ENCODE data around the gene GHITM.
"Not testable (repeated sequence)": the region's sequence is repeated elsewhere in the genome, so short reads cannot be mapped to it uniquely, and the experiment has no call there.

The GHITM gene

GRCh38 chr10:84139126-84140035 is at the start of gene GHITM:
Gene GHITM (plus strand): TSS chr10:84139509. CDS start chr10:84141501, 1,992 bp downstream.
- H3K9me3 ChIP-seq (ENCODE audit: control insufficient read depth, low read depth, low read length), result no peaks in the 10 kb centered on the region
- H3K4me3 ChIP-seq (ENCODE audit: low read length), result peak within 1 kb of the TSS; percentile 84
- H3K27ac ChIP-seq (ENCODE audit: low read length), result peak within 1 kb of the TSS; percentile 59
- peak within 1 kb of the TSS; percentile 85 for H3K9ac ChIP-seq (ENCODE audit: low read length)
- no peaks in the 10 kb centered on the region for H3K27me3 ChIP-seq (ENCODE audit: control insufficient read depth, insufficient read depth, low read length)
- peaks cover 21% of the 10 kb centered on the region for H3K36me3 ChIP-seq (ENCODE audit: control insufficient read depth, low read depth, low read length)
- H3K4me1 ChIP-seq (ENCODE audit: control insufficient read depth, low read depth, low read length), result peaks cover 9% of the 10 kb centered on the region

DNA sequence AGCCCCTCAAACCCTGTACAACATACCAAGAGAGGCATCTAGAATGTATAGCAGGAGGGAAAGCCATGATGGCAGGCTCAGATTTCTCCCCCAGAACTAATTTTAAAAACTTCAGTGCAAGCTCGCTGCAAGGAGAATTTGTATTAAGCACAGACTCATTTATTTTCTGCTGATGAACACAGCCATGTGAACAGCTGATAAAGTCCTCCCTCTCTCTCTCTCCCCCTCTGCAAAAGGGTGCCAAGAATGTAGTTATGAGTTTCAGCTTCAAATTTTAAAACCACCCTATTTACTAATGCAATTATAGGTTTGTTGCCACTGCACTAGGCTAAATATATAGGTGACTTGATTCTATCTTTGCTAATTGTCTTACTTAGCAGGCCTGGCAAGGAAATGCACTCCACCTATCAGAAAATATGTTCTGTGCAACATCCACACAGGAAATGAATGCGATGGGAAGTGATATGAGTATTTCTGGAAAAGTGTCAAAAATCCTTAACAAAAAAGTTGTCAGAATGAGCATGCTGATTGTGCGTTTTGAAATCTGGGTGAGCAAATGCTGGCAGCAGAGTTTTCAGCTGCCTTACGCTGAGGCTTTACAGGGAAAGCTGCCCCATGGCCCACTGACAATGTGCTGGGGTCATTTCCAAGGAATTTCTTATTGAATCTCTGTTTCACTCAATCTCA is 43.4 kb upstream of the GHITM start:
- H3K4me3 ChIP-seq (ENCODE audit: low read length), result no peak overlapping the region
- no peaks in the 10 kb centered on the region for H3K9me3 ChIP-seq (ENCODE audit: control insufficient read depth, low read depth, low read length)
- no peaks in the 10 kb centered on the region for H3K36me3 ChIP-seq (ENCODE audit: control insufficient read depth, low read depth, low read length)
- no peak overlapping the region for H3K9ac ChIP-seq (ENCODE audit: low read length)
- H3K27me3 ChIP-seq (ENCODE audit: control insufficient read depth, insufficient read depth, low read length), result no peaks in the 10 kb centered on the region
- no peaks in the 10 kb centered on the region for H3K4me1 ChIP-seq (ENCODE audit: control insufficient read depth, low read depth, low read length)
- no peak overlapping the region for H3K27ac ChIP-seq (ENCODE audit: low read length)

- Histone ChIP-seq H3K9me3 (ENCODE audit: control insufficient read depth, low read depth, low read length) (no peaks in the 10 kb centered on the region), H3K4me1 (ENCODE audit: control insufficient read depth, low read depth, low read length) (no peaks in the 10 kb centered on the region), H3K27ac (ENCODE audit: low read length) (no peak overlapping the region), H3K4me3 (ENCODE audit: low read length) (no peak overlapping the region), H3K27me3 (ENCODE audit: control insufficient read depth, insufficient read depth, low read length) (no peaks in the 10 kb centered on the region), H3K9ac (ENCODE audit: low read length) (no peak overlapping the region), H3K36me3 (ENCODE audit: control insufficient read depth, low read depth, low read length) (no peaks in the 10 kb centered on the region)
These were observed 41.4 kb upstream of the GHITM start for GRCh38 chr10:84097787-84098353.

GRCh38 chr10:84098667-84099066 is 40.6 kb upstream of the GHITM start:
- no peak overlapping the region for H3K4me3 ChIP-seq (ENCODE audit: low read length)
- no peak overlapping the region for H3K27ac ChIP-seq (ENCODE audit: low read length)
- no peaks in the 10 kb centered on the region for H3K4me1 ChIP-seq (ENCODE audit: control insufficient read depth, low read depth, low read length)
- no peaks in the 10 kb centered on the region for H3K36me3 ChIP-seq (ENCODE audit: control insufficient read depth, low read depth, low read length)
- no peak overlapping the region for H3K9ac ChIP-seq (ENCODE audit: low read length)
- H3K27me3 ChIP-seq (ENCODE audit: control insufficient read depth, insufficient read depth, low read length), result no peaks in the 10 kb centered on the region
- H3K9me3 ChIP-seq (ENCODE audit: control insufficient read depth, low read depth, low read length), result no peaks in the 10 kb centered on the region

GRCh38 chr10:84101042-84101441 is 38.3 kb upstream of the GHITM start:
- H3K27ac ChIP-seq (ENCODE audit: low read length), result no peak overlapping the region
- no peaks in the 10 kb centered on the region for H3K36me3 ChIP-seq (ENCODE audit: control insufficient read depth, low read depth, low read length)
- H3K4me1 ChIP-seq (ENCODE audit: control insufficient read depth, low read depth, low read length), result no peaks in the 10 kb centered on the region
- H3K4me3 ChIP-seq (ENCODE audit: low read length), result no peak overlapping the region
- no peaks in the 10 kb centered on the region for H3K9me3 ChIP-seq (ENCODE audit: control insufficient read depth, low read depth, low read length)
- H3K27me3 ChIP-seq (ENCODE audit: control insufficient read depth, insufficient read depth, low read length), result no peaks in the 10 kb centered on the region
- H3K9ac ChIP-seq (ENCODE audit: low read length), result no peak overlapping the region

- no peak overlapping the region for H3K4me3 ChIP-seq (ENCODE audit: low read length)
- no peaks in the 10 kb centered on the region for H3K36me3 ChIP-seq (ENCODE audit: control insufficient read depth, low read depth, low read length)
- H3K27ac ChIP-seq (ENCODE audit: low read length), result no peak overlapping the region
- H3K27me3 ChIP-seq (ENCODE audit: control insufficient read depth, insufficient read depth, low read length), result no peaks in the 10 kb centered on the region
- no peak overlapping the region for H3K9ac ChIP-seq (ENCODE audit: low read length)
- no peaks in the 10 kb centered on the region for H3K9me3 ChIP-seq (ENCODE audit: control insufficient read depth, low read depth, low read length)
- H3K4me1 ChIP-seq (ENCODE audit: control insufficient read depth, low read depth, low read length), result no peaks in the 10 kb centered on the region
These were observed 30.5 kb upstream of the GHITM start for GRCh38 chr10:84108797-84109196.

- not testable (repeated sequence) for H3K9me3 ChIP-seq (ENCODE audit: control insufficient read depth, low read depth, low read length); H3K4me3 ChIP-seq (ENCODE audit: low read length); H3K9ac ChIP-seq (ENCODE audit: low read length); H3K27ac ChIP-seq (ENCODE audit: low read length); H3K36me3 ChIP-seq (ENCODE audit: control insufficient read depth, low read depth, low read length); H3K27me3 ChIP-seq (ENCODE audit: control insufficient read depth, insufficient read depth, low read length); H3K4me1 ChIP-seq (ENCODE audit: control insufficient read depth, low read depth, low read length)
These were observed 29.5 kb upstream of the GHITM start for GRCh38 chr10:84109772-84110171.

DNA sequence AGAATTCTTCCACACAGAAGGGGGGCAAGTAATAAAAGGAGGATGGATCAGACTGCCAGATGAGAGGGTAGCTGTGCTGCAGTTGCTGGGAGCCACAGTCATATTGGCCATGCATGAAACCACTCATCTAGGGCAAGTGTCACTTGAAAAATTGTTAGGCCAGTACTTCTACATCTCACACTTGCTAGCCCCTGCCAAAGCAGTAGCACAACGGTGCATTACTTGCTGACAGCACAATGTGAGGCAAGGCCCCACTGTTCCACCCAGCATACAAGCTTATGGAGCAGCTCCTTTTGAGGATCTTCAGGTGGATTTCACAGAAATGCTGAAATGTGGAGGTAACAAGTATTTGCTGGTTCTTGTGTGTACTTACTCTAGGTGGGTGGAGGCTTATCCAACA is 25.8 kb upstream of the GHITM start:
- H3K9ac ChIP-seq (ENCODE audit: low read length); H3K27ac ChIP-seq (ENCODE audit: low read length); H3K4me3 ChIP-seq (ENCODE audit: low read length); H3K36me3 ChIP-seq (ENCODE audit: control insufficient read depth, low read depth, low read length); H3K9me3 ChIP-seq (ENCODE audit: control insufficient read depth, low read depth, low read length); H3K4me1 ChIP-seq (ENCODE audit: control insufficient read depth, low read depth, low read length); H3K27me3 ChIP-seq (ENCODE audit: control insufficient read depth, insufficient read depth, low read length): not testable (repeated sequence)

GRCh38 chr10:84114088-84114667 is 25.1 kb upstream of the GHITM start:
- Histone ChIP-seq H3K27ac (ENCODE audit: low read length) (no peak overlapping the region), H3K27me3 (ENCODE audit: control insufficient read depth, insufficient read depth, low read length) (no peaks in the 10 kb centered on the region), H3K9me3 (ENCODE audit: control insufficient read depth, low read depth, low read length) (no peaks in the 10 kb centered on the region), H3K4me1 (ENCODE audit: control insufficient read depth, low read depth, low read length) (no peaks in the 10 kb centered on the region), H3K4me3 (ENCODE audit: low read length) (no peak overlapping the region), H3K9ac (ENCODE audit: low read length) (no peak overlapping the region), H3K36me3 (ENCODE audit: control insufficient read depth, low read depth, low read length) (no peaks in the 10 kb centered on the region)

DNA sequence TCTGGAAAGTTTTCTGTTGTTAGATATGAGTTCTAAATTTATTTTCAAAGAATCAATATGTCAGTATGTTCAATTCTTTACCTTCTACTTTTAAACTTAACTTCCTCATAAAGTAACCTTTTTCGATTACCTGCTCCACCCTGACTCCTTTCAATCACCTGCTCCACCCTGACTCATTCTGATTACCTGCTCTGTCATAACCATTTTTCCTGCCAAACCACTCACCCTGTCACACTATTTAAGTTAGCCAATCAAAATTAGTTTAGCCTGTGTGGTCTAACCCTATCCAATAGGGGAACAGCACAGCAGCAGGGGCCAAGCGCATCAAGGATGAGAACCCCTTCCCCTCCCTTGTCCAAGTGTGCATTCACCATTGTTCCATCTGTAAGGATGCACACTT is 22.1 kb upstream of the GHITM start:
- H3K27ac ChIP-seq (ENCODE audit: low read length); H3K9me3 ChIP-seq (ENCODE audit: control insufficient read depth, low read depth, low read length); H3K4me1 ChIP-seq (ENCODE audit: control insufficient read depth, low read depth, low read length); H3K27me3 ChIP-seq (ENCODE audit: control insufficient read depth, insufficient read depth, low read length); H3K36me3 ChIP-seq (ENCODE audit: control insufficient read depth, low read depth, low read length); H3K4me3 ChIP-seq (ENCODE audit: low read length); H3K9ac ChIP-seq (ENCODE audit: low read length): not testable (repeated sequence)

GRCh38 chr10:84117686-84118394 is 21.5 kb upstream of the GHITM start:
- Histone ChIP-seq H3K9me3 (ENCODE audit: control insufficient read depth, low read depth, low read length) (no peaks in the 10 kb centered on the region), H3K4me1 (ENCODE audit: control insufficient read depth, low read depth, low read length) (no peaks in the 10 kb centered on the region), H3K27ac (ENCODE audit: low read length) (no peak overlapping the region), H3K9ac (ENCODE audit: low read length) (no peak overlapping the region), H3K4me3 (ENCODE audit: low read length) (no peak overlapping the region), H3K27me3 (ENCODE audit: control insufficient read depth, insufficient read depth, low read length) (no peaks in the 10 kb centered on the region), H3K36me3 (ENCODE audit: control insufficient read depth, low read depth, low read length) (no peaks in the 10 kb centered on the region)
